Activated naive CD8-positive, alpha-beta T cell treated with anti-CD3 and anti-CD28 coated beads for 36 hours (primary cell): ENCODE results near the gene PACRG. TPM values are rescaled to one million over a fixed set of nuclear protein-coding genes. Genes with fewer than 3 reads are reported as not detected.

Source experiments
- DNase-seq: peaks from one replicate; pipeline ENCODE4 v3.0.0; 2021
- H3K27ac Mint-ChIP-seq: one replicate; pipeline ENCODE4 v1.8.0; 2022; ENCODE audit warnings: mild to moderate bottlenecking, moderate library complexity, mixed read lengths
- H3K27me3 Mint-ChIP-seq: one replicate; pipeline ENCODE4 v1.8.0; 2022; ENCODE audit warnings: mild to moderate bottlenecking, mixed read lengths
- H3K36me3 Mint-ChIP-seq: one replicate; pipeline ENCODE4 v1.8.0; 2021; ENCODE audit warnings: mild to moderate bottlenecking, mixed read lengths
- H3K4me1 Mint-ChIP-seq: one replicate; pipeline ENCODE4 v1.8.0; 2021; ENCODE audit warnings: mixed read lengths
- H3K4me3 Mint-ChIP-seq: one replicate; pipeline ENCODE4 v1.8.0; 2022; ENCODE audit warnings: mild to moderate bottlenecking, moderate library complexity, mixed read lengths
- H3K9me3 Mint-ChIP-seq: one replicate; pipeline ENCODE4 v1.8.0; 2022; ENCODE audit warnings: mixed read lengths
- total RNA-seq, 2 experiments: library from RNA; stranded (reverse); gene quantifications; one replicate each; pipeline ENCODE4 v1.2.3, GENCODE V29; 2021

PACRG gene
- total RNA-seq, 2 experiments from 2014 or later = 0.50 TPM; not detected in 1

GRCh38 chr6:163198396-163198795 is 470.6 kb downstream of the PACRG start:
- Mint-ChIP-seq H3K4me3 (no peak overlapping the region), H3K27me3 (peaks cover 4% of the 10 kb centered on the region), H3K36me3 (no peaks in the 10 kb centered on the region), H3K9me3 (no peaks in the 10 kb centered on the region), H3K4me1 (no peaks in the 10 kb centered on the region), H3K27ac (no peak overlapping the region)
- DNase-seq = no peak

DNA sequence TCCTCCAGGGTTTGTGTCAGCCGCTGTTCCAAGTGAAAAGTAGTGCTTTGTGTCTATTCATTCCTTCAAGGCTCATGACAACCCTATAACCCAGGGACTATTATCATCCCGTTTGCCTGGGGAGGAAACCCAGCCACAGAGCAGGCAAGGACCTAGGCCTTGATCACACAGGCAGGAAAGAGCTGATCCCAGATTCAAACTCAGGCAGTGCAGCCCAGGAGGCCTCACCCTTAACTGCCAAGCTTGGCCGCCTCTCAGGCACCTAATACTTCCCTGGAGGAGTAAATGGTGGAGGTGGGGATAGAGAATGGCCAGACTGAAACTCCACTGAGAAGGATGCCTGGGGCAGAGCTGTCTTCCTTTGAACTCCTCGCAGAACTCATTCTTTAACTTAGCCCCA is 471.6 kb downstream of the PACRG start:
- H3K9me3 Mint-ChIP-seq = no peaks in the 10 kb centered on the region
- no peak overlapping the region for H3K4me3 Mint-ChIP-seq
- H3K36me3 Mint-ChIP-seq = no peaks in the 10 kb centered on the region
- no peak for DNase-seq
- H3K27ac Mint-ChIP-seq = no peak overlapping the region
- peaks cover 4% of the 10 kb centered on the region for H3K27me3 Mint-ChIP-seq
- H3K4me1 Mint-ChIP-seq = no peaks in the 10 kb centered on the region

DNA sequence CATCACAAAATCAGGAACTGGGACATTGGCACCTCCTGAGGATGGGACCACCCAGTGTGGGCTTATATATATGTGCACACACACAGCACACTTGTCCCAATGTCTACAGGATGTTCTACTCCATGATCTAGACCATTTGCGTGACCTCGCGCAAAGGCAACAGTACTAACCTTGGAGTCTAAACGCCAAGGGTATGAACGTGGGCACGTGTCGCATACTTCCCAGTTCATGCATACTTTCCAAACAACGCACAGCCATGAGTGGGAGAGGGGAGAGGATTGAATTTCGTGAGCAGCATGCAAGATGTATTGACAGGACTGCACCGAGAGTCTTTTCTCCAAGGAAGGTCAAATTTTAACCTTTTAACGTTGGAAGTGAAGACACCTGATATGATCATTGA is 472.5 kb downstream of the PACRG start:
- Mint-ChIP-seq H3K36me3 (no peaks in the 10 kb centered on the region), H3K27ac (no peak overlapping the region), H3K27me3 (peaks cover 4% of the 10 kb centered on the region), H3K4me3 (no peak overlapping the region), H3K9me3 (no peaks in the 10 kb centered on the region), H3K4me1 (no peaks in the 10 kb centered on the region)
- no peak for DNase-seq

DNA sequence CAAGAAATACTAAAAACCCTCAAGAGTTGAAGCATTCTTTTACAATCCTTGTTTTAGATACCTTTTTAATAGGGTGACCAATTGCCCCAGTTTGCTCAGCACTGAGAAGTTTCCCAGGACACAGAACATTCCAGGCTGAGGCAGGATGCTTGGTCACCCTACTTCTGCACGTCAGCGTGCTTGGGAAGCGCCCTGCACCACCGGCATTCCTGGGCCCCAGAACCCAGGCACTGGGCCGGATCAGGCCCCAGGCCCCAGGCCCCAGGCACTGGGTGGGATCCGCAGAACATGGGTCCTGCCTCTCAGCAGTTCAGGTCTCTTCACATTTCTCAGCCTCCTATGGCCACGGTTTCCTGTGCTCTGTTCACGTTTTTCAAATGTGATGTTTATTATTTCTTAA is 472.9 kb downstream of the PACRG start:
- Mint-ChIP-seq H3K27me3 (peaks cover 4% of the 10 kb centered on the region), H3K27ac (no peak overlapping the region), H3K36me3 (no peaks in the 10 kb centered on the region), H3K9me3 (no peaks in the 10 kb centered on the region), H3K4me3 (no peak overlapping the region), H3K4me1 (no peaks in the 10 kb centered on the region)
- no peak for DNase-seq

DNA sequence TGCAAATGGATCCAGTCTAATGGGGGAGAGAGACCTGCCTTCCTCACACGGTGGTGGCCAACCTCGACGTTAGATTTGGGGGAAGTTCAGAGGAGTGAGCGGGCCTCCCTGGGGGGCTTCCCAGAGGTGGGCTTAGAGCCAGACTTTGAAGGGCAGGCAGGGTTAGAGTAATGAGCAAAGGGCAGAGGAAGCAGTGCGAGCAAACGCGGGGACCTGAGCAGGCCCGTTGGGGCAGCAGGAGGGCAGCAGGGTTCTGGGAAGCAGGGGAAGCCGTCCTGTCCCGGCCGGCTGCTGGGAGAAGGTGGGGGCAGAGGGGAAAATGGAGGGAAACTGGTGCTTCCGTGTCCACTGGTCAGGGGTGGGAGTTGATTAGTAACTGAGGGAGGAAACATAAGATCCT is 474.1 kb downstream of the PACRG start:
- no peaks in the 10 kb centered on the region for H3K36me3 Mint-ChIP-seq
- H3K4me3 Mint-ChIP-seq = no peak overlapping the region
- H3K4me1 Mint-ChIP-seq = no peaks in the 10 kb centered on the region
- no peaks in the 10 kb centered on the region for H3K9me3 Mint-ChIP-seq
- H3K27ac Mint-ChIP-seq = no peak overlapping the region
- DNase-seq = no peak
- peaks cover 4% of the 10 kb centered on the region for H3K27me3 Mint-ChIP-seq

DNA sequence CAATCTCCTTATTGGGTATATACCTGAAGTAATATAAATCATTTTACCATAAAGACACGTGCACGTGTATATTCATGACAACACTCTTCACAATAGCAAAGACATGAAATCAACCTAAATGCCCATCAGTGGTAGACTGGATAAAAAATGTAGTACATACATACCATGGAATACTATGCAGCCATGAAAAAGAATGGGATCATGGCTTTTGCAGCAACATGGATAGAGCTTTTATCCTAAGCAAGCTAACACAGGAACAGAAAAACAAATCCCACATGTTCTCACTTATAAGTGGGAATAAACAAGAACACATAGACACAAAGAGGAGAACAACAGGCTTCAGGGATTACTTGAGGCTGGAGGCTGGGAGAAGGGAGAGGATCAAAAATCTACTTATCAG is 478.4 kb downstream of the PACRG start:
- no peaks in the 10 kb centered on the region for H3K36me3 Mint-ChIP-seq
- H3K4me1 Mint-ChIP-seq = no peaks in the 10 kb centered on the region
- no peaks in the 10 kb centered on the region for H3K9me3 Mint-ChIP-seq
- peaks cover 4% of the 10 kb centered on the region for H3K27me3 Mint-ChIP-seq
- H3K4me3 Mint-ChIP-seq = no peak overlapping the region
- no peak for DNase-seq
- H3K27ac Mint-ChIP-seq = no peak overlapping the region

DNA sequence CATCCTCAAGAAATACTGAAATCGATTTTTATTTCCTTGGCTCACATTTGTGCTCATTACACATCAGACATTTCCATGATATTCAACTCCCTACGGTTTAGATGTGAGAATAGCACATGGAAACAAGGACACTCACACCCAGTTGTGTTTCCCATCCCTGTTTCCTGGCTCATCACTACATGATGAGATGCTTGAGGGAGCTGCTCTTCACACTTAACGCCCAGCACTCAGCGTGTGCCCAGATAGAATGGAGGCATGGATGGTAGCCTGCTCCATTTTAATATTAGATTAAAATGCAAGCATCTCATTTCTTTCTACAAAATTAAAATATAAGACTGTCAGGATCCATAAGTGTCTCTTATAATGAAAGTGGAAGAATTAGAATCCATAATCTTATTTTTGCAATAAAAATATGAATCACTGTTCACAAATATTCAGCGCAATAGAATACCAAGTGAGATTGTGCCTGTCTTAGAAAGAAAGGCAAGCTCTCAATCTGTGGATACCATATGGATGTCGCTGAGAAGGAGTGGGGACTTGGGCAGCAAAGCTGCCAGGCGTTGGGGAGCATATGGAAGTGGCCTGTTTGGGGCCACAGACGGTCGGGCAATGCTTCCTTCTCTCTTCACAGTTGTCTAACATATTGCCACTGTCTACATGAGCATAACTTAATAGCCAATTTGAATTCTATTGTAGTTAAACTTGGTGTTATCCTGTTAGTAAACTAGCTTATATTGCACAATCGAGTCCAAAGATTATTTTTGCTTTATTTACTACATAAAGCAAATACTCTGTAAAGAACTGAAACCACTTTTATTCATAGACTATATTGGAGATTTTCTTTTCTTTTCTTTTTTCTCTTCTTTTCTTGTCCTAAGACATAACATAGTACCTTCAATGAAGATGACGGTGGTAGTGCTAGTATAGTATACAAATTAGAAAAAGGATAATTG is 479.9 kb downstream of the PACRG start:
- Mint-ChIP-seq H3K27me3 (peaks cover 2% of the 10 kb centered on the region), H3K4me1 (no peaks in the 10 kb centered on the region), H3K27ac (no peak overlapping the region), H3K9me3 (peaks cover 7% of the 10 kb centered on the region), H3K36me3 (no peaks in the 10 kb centered on the region), H3K4me3 (no peak overlapping the region)
- DNase-seq = no peak

GRCh38 chr6:163209005-163209404 is 481.2 kb downstream of the PACRG start:
- no peak for DNase-seq
- peaks cover 8% of the 10 kb centered on the region for H3K9me3 Mint-ChIP-seq
- H3K4me1 Mint-ChIP-seq = no peaks in the 10 kb centered on the region
- no peaks in the 10 kb centered on the region for H3K27me3 Mint-ChIP-seq
- H3K36me3 Mint-ChIP-seq = no peaks in the 10 kb centered on the region
- H3K4me3 Mint-ChIP-seq = no peak overlapping the region
- H3K27ac Mint-ChIP-seq = no peak overlapping the region

DNA sequence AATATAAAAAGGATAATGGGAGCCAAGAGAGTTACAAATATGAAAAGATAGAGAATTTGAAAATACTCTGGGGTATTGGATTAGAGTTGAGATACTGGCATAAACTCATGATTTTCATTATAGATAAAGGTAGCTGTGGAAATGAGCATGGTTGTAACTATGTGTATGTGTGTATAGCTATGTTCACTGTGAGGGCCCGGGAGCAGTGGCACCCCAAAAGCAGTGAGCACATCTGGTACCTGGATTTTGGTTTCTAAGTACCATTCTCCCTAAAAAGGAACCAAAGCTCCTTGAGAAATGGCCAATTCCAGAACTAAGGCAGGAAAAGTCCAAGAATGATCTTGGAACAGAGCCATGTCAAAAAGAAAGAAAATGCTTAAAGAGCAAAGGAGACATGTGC is 484.3 kb downstream of the PACRG start:
- no peak overlapping the region for H3K27ac Mint-ChIP-seq
- H3K27me3 Mint-ChIP-seq = peaks cover 5% of the 10 kb centered on the region
- H3K4me1 Mint-ChIP-seq = no peaks in the 10 kb centered on the region
- H3K9me3 Mint-ChIP-seq = peaks cover 8% of the 10 kb centered on the region
- H3K36me3 Mint-ChIP-seq = no peaks in the 10 kb centered on the region
- no peak for DNase-seq
- no peak overlapping the region for H3K4me3 Mint-ChIP-seq

GRCh38 chr6:163214259-163214658 is 486.5 kb downstream of the PACRG start:
- no peak overlapping the region for H3K27ac Mint-ChIP-seq
- no peak overlapping the region for H3K4me3 Mint-ChIP-seq
- no peaks in the 10 kb centered on the region for H3K4me1 Mint-ChIP-seq
- no peak for DNase-seq
- peaks cover 8% of the 10 kb centered on the region for H3K9me3 Mint-ChIP-seq
- H3K27me3 Mint-ChIP-seq = peaks cover 5% of the 10 kb centered on the region
- no peaks in the 10 kb centered on the region for H3K36me3 Mint-ChIP-seq

- no peak overlapping the region for H3K27ac Mint-ChIP-seq
- H3K9me3 Mint-ChIP-seq = no peaks in the 10 kb centered on the region
- DNase-seq = no peak
- H3K36me3 Mint-ChIP-seq = no peaks in the 10 kb centered on the region
- no peaks in the 10 kb centered on the region for H3K4me1 Mint-ChIP-seq
- H3K27me3 Mint-ChIP-seq = peaks cover 5% of the 10 kb centered on the region
- H3K4me3 Mint-ChIP-seq = no peak overlapping the region
Observed at GRCh38 chr6:163218361-163218894, 490.7 kb downstream of the PACRG start.

GRCh38 chr6:163226181-163226835 is 498.5 kb downstream of the PACRG start:
- no peaks in the 10 kb centered on the region for H3K9me3 Mint-ChIP-seq
- H3K36me3 Mint-ChIP-seq = no peaks in the 10 kb centered on the region
- H3K27ac Mint-ChIP-seq = no peak overlapping the region
- no peak for DNase-seq
- no peak overlapping the region for H3K4me3 Mint-ChIP-seq
- H3K27me3 Mint-ChIP-seq = no peaks in the 10 kb centered on the region
- no peaks in the 10 kb centered on the region for H3K4me1 Mint-ChIP-seq

DNA sequence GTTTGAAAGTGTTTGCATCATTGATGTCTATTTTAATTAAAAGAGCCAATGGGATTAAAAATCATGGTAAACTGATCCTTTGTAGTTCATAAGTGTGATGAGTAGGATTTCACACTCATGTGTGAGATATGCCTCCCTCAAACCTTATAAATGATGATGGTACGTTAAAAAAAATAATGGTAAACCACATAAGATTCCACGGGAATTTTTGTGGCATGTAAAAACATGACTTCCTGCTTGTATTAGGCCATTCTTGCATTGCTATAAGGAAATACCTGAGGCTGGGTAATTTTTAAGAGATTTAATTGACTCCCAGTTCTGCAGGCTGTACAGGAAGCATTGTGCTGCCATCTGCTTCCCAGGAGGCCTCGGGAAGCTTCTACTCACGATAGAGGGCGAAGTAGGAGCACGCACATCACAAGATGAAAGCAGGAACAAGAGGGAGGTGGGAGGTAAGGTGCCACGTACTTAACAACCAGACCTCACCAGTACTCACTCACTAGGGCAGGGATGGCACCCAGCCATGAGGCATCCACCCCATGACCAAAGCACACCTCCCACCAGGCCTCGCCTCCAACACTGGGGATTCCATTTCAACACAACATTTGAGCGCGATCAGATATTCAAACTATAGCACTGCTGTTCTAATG is 499.2 kb downstream of the PACRG start:
- H3K4me3 Mint-ChIP-seq = no peak overlapping the region
- no peaks in the 10 kb centered on the region for H3K9me3 Mint-ChIP-seq
- no peak overlapping the region for H3K27ac Mint-ChIP-seq
- H3K27me3 Mint-ChIP-seq = no peaks in the 10 kb centered on the region
- H3K4me1 Mint-ChIP-seq = no peaks in the 10 kb centered on the region
- DNase-seq = no peak
- no peaks in the 10 kb centered on the region for H3K36me3 Mint-ChIP-seq

DNA sequence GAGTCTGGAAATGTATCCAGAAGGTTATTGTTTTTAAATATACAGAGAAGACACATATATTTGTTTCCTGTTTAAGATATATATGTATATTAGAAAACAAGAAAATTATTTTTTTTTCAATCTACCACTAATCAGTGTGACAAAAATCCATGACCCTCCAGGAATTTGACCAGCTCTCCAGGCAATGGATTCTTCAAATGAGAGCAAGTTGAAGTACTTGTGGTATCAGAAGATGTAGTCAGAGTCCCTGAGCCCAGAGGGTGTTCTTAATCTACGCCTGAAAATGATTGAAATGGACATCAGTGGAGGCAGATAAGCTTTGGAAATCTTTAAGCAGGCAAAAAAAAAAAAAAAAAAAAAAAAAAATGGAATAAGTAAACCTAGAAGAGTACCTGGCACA is 500.3 kb downstream of the PACRG start:
- Mint-ChIP-seq H3K27me3 (peaks cover 5% of the 10 kb centered on the region), H3K27ac (no peak overlapping the region), H3K36me3 (no peaks in the 10 kb centered on the region), H3K4me3 (no peak overlapping the region), H3K4me1 (no peaks in the 10 kb centered on the region), H3K9me3 (no peaks in the 10 kb centered on the region)
- no peak for DNase-seq

GRCh38 chr6:163229050-163229449 is 501.3 kb downstream of the PACRG start:
- H3K4me1 Mint-ChIP-seq = no peaks in the 10 kb centered on the region
- peaks cover 5% of the 10 kb centered on the region for H3K27me3 Mint-ChIP-seq
- H3K9me3 Mint-ChIP-seq = no peaks in the 10 kb centered on the region
- no peak for DNase-seq
- no peak overlapping the region for H3K4me3 Mint-ChIP-seq
- no peak overlapping the region for H3K27ac Mint-ChIP-seq
- H3K36me3 Mint-ChIP-seq = no peaks in the 10 kb centered on the region
